Body of pancreas (tissue), 4 donors: ENCODE data around the gene PDE1C.

Experiments
- POLR2A ChIP-seq, 3 donors: fragments of 450-650 bp; IDR thresholded peaks; one replicate each; pipeline ENCODE4 v1.6.1; 2016; ENCODE audit warnings: antibody characterized with exemption in 3 of 3, mild to moderate bottlenecking in 2 of 3
- TF ChIP-seq, protein P1 (sequence below), 7 experiments: fragments of 450-650 bp in 4 of 7; fragments of 200-600 bp in 3 of 7; sonication (generic) in 3 of 7; IDR thresholded peaks; one replicate each; pipeline ENCODE4 v1.5.1; 2016 to 2019; ENCODE audit warnings: antibody characterized with exemption in 7 of 7

DNA sequence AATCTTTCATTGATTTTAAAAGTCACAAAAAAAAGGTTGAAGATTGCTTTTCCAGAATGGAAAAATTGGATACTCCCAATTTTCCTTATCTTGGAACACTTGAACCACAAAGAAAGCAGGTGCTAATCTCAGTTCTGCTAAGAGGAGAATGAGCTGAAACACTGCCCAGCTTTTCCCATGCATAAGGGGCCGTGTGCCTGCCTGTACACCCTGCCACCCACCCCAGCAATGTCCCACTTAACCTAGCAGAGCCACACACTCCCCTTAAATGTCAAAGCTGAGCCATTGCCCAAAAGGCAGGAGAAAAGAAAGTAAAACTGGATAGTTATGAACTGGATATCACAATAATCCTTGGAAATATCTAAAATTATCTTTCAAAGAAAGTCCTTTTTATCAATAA, 13.4 kb downstream of the PDE1C start:
- TF ChIP-seq, protein P1, sequence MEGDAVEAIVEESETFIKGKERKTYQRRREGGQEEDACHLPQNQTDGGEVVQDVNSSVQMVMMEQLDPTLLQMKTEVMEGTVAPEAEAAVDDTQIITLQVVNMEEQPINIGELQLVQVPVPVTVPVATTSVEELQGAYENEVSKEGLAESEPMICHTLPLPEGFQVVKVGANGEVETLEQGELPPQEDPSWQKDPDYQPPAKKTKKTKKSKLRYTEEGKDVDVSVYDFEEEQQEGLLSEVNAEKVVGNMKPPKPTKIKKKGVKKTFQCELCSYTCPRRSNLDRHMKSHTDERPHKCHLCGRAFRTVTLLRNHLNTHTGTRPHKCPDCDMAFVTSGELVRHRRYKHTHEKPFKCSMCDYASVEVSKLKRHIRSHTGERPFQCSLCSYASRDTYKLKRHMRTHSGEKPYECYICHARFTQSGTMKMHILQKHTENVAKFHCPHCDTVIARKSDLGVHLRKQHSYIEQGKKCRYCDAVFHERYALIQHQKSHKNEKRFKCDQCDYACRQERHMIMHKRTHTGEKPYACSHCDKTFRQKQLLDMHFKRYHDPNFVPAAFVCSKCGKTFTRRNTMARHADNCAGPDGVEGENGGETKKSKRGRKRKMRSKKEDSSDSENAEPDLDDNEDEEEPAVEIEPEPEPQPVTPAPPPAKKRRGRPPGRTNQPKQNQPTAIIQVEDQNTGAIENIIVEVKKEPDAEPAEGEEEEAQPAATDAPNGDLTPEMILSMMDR (IDR thresholded peaks at IDR 0.05), result no peak
- TF ChIP-seq POLR2A (IDR thresholded peaks at IDR 0.05), result no peak
